GM21619 (cell line): ENCODE data around the gene MRPL23.

Source experiments
- ATAC-seq: cut with Tn5 transposase; IDR thresholded peaks from one replicate; pipeline ENCODE4 v1.9.1; 2021; ENCODE audit not compliant: unreplicated experiment

MRPL23 gene

GRCh38 chr11:1920909-1921573 lies 26.1 kb upstream of the MRPL23 start:
- no peak for ATAC-seq

- no peak for ATAC-seq
These were observed 25.5 kb upstream of the MRPL23 start for GRCh38 chr11:1921574-1922141.

GRCh38 chr11:1922481-1923081 lies 24.6 kb upstream of the MRPL23 start:
- no peak for ATAC-seq

DNA sequence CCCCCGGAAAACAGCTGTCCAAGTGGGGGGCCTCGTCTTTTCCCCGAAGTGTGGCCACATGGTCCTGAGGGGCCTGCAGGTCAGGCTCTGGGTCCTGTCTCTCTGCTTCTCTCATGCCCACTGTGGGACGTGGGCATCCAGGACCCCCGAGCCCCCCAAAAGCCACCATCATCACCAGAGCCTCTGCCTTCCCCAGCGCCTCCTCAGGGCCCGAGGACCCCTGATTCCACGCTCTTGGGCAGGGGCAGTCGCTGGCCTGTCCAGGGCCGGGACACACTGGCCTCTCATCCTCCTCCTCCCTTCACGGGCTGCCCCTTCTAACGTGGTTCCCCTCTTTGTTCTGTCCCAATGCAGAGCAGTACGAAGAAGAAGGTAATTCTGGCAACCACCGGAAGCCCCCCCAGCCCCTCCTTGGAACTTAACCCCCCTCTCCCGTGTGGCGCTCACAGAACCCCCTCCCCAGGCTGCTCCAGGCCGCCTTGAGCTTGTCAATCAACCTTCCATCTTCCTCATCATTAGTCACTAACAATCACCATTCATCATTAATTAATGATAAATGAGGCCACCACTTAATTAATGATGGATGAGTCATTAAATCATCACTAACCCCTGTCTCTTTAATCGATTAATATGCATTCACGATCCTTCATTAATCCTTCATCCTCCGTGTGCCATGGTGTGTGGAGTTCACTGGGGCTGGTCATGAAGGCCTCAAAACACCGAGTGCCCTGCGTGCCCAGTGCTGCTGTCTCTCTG lies 23.8 kb upstream of the MRPL23 start:
- ATAC-seq: no peak

GRCh38 chr11:1924181-1924580 lies 23.0 kb upstream of the MRPL23 start:
- no peak for ATAC-seq

GRCh38 chr11:1924646-1925372 lies 22.3 kb upstream of the MRPL23 start:
- ATAC-seq: no peak

DNA sequence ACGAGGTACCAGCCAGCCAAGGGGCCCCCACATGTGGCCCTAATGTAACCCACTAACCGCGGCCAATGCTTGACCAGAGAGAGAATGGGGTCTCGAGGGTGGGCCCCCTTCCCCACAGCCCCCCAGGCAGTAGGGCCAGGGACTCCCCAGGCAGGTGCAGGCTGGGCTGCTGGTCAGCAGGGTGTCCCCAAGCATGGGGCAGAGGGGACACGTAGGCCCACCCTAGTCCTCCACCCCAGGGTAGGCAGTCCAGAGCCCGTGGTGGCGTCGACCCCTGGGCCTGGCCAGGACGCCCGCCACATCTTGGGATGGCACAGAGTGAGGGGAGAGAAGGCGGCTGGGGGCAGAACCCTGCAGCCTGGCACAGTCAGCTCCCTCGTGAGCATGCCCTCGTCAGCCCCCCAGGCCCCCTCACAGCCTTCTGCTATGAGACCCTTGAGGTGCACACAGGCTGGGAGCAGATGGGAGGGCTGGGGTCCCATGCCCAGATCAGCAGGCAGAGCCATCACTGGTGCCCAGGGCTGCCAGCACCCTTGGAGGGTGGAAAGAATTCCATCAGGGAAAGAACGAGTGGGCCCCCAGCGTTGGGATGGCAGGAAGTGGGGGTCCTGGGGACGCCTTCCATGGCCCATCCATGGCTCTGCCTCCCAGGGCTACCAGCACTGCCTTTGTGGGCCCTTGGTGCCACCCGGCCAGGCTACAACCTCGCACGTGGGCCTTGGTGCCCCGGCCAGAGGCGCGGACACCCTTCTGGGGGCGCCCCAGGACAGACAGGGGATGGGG lies 21.6 kb upstream of the MRPL23 start:
- ATAC-seq: no peak

DNA sequence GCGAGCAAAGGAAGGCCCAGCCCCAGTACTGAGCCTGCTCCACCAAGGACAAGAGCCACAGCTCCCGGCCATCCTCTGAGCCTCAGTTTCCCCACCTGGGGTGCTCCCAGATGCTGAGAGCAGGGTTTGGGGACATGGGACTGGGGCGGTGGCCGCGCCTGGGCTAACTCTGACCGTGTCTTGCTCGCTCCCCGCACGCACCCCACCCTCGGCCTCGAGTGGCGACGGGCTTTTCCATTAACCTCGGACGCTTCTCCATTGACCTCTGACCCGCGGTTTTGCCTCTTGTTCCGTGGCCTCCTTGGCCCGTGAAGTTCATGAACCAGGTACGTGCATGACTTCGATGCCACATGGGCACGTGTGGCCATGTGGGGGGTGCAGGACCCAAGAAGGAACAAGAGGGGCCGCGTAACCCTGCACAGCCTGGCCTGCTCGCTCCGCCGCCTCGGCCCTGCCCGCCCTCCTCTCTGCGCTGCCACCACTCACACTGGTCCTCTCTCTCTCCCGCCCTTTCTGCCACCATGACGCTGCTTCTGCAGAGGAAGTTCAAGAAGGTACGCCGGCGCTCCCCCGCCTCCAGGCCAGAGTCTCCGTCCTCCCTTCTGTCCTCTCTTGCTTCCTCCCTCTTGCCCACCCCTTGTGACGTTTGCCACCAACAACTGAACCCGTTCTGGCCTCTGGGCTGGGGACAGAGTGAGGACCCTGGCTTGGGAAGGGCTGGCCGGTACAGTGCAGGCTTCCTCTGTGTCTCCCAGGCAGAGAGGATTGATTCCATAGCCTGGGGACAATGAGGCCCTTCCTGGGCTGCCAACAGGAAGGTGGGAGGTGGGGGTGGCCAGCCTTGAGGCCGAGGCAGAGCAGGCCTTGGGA lies 20.7 kb upstream of the MRPL23 start:
- no peak for ATAC-seq

GRCh38 chr11:1927026-1927847 lies 19.9 kb upstream of the MRPL23 start:
- ATAC-seq: no peak

- no peak for ATAC-seq
These were observed 19.2 kb upstream of the MRPL23 start for GRCh38 chr11:1927848-1928469.

GRCh38 chr11:1928470-1928890 lies 18.7 kb upstream of the MRPL23 start:
- no peak for ATAC-seq

DNA sequence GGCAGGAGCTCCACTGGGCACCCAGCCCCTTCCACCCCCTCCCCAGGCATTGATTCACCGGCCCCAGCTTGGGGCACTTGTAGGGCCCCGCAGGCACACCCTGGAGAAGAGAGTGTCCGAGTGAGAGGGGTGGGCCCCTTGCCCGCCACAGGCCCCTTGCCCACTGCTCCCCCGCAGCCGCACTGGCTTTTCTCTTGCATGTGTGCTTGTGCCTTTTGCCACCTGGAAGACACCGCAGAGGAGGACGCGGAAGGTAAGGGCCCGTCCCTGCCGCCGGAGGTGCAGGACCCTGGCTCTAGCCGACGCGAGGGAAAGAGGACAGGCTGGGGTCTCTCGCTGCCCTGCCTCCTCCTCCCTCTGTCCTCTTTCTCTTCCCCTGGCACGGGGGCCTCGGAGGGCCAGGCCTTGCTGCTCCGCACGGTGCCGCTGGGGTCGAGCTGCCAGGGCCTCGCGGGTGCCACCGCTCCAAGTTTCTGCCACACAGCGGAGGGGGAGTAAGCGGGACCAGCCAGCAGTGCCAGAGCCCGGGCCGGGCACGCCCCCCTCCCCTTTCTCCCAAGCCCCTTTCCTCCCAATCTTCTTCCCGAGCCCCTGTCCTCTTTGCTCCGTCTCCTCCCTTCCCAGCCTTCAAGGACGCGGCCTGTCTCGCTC lies 18.1 kb upstream of the MRPL23 start:
- no peak for ATAC-seq

DNA sequence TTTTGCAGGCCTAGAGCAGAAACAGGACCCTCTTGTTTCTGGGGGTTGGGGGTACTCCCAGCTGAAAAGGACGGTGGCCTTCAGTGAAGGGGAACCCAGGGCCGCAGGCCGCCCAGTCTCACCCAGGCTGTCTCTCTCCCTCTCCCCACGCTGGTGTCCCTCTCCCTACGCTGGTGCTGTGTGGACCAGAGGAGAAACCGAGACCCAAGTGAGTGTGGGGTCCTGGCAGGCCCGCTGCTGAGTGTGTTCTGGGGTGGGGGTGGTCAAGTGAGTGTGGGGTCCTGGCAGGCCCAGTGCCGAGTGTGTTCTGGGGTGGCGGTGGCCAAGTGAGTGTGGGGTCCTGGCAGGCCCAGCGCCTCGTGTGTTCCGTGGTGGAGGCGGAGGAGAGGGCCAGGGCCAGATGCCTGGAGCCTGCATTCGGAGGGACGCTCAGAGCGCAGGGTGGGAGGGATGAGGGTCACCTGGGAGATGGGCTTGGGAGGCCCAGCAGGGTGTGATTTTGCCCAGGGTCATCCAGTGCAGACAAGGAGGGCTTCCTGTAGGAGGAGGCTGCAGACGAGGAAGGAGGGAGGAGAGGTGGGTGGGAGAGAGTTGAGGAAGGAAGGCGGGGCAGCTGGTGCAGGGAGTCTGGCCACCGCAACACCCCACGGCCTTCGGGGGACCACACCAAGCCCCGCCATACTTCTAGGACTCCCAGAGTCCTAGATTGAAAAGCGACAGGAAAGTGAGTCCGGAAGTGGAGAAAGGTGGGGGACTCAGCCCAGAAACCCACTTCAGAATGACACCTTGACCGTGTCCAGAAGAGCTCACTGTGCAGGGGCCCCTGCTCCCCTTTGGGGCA lies 17.3 kb upstream of the MRPL23 start:
- ATAC-seq: no peak

DNA sequence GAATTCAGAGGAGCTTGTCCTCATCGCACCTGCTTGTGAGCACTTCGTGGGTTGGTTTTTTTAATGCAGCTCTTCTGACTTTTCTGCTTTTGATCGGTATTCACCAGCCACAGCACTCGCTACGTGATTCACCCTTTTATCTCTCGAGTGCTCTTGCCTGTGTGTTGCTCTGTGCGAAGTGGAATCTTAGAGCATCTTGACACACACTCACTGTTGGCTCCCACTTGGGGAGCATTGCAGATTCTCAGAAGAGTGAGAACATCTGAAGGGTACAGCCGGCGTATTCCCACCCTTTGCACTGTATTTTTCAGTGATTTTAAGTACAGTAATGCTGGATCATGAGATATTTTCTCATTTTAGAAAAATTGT lies 16.7 kb upstream of the MRPL23 start:
- no peak for ATAC-seq

- ATAC-seq: no peak
These were observed 15.6 kb upstream of the MRPL23 start for GRCh38 chr11:1931341-1932104.

DNA sequence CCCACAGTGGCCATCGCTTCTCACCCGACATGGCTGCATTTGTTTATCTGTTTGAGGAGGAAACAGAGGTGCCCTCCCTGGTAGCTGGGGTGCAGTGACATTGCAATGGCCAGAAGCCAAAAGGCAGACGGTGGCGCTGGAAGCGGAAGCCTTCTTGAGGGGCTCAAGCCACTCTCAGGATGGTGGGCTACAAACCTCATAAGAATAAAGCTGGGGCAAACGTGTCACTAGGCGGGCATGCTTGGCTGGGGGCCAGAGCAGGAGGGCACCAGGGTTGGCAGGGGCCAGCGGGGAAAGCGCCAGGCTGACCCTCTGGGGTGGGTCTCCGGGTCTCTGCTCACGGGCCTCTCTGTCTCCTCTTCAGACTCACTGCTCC lies 15.0 kb upstream of the MRPL23 start:
- ATAC-seq: no peak
